ENCODE measurements around the gene PRRG4. TPM values are rescaled to one million over a fixed set of nuclear protein-coding genes. Genes with fewer than 3 reads are reported as not detected.

Gene PRRG4
- total RNA-seq, 1 donor from 2014 or later = 0.33 TPM

DNA sequence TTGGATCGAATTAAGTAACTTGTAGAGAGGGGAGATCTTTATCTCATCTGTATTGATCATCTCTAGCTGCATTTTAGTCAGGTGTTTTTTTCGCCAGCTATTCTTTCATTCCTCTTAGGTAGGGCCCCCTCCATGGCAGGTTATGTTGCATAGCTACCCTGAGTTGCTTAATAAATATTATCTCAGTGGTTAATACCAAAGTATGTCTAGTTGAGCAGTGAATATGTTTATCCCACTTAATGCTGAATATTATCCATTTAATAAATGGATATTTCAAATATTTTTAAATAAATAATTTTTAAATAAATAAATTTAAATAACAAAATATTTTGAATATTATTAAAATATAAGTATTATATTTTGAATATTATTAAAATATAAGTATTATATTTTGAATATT, 9.6 kb downstream of the PRRG4 start:
- no peak for DNase-seq
- Histone ChIP-seq H3K4me1 (no peaks in the 10 kb centered on the region), H3K27ac (replicated peaks) (no peak overlapping the region), H3K27me3 (ENCODE audit: low read depth) (peaks cover 13% of the 10 kb centered on the region), H3K4me3 (no peak overlapping the region), H3K9me3 (replicated peaks) (no peaks in the 10 kb centered on the region), H3K36me3 (no peaks in the 10 kb centered on the region)
- intact Hi-C loops (cut with micrococcal nuclease) = no loop called here
- TF ChIP-seq, protein P1, sequence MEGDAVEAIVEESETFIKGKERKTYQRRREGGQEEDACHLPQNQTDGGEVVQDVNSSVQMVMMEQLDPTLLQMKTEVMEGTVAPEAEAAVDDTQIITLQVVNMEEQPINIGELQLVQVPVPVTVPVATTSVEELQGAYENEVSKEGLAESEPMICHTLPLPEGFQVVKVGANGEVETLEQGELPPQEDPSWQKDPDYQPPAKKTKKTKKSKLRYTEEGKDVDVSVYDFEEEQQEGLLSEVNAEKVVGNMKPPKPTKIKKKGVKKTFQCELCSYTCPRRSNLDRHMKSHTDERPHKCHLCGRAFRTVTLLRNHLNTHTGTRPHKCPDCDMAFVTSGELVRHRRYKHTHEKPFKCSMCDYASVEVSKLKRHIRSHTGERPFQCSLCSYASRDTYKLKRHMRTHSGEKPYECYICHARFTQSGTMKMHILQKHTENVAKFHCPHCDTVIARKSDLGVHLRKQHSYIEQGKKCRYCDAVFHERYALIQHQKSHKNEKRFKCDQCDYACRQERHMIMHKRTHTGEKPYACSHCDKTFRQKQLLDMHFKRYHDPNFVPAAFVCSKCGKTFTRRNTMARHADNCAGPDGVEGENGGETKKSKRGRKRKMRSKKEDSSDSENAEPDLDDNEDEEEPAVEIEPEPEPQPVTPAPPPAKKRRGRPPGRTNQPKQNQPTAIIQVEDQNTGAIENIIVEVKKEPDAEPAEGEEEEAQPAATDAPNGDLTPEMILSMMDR (IDR thresholded peaks at IDR 0.05; ENCODE audit: borderline replicate concordance) = no peak

DNA sequence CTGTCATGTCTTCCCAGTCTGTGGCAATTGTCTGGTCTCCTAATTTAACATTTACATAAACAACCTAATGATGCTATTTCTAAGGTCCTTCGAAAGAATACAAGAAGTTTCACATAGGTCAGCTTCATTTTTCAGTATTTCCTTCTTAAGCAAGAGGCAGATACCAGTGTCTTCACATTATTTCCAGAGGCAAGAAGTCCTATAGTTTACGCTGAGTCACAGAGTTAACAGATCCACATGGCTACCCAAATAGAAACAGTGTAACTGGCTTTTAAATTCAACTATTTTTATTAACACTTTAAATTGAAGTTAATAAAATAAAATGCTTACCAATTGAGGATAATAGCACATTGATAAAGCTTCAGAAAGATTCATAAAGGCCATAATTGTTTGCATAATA, 10.9 kb downstream of the PRRG4 start:
- Histone ChIP-seq H3K27me3 (ENCODE audit: low read depth) (peaks cover 13% of the 10 kb centered on the region), H3K27ac (replicated peaks) (no peak overlapping the region), H3K4me1 (no peaks in the 10 kb centered on the region), H3K36me3 (no peaks in the 10 kb centered on the region), H3K4me3 (no peak overlapping the region), H3K9me3 (replicated peaks) (no peaks in the 10 kb centered on the region)
- TF ChIP-seq, protein P1 (IDR thresholded peaks at IDR 0.05; ENCODE audit: borderline replicate concordance) = no peak
- DNase-seq = no peak
- intact Hi-C loops (cut with micrococcal nuclease) = no loop called here

DNA sequence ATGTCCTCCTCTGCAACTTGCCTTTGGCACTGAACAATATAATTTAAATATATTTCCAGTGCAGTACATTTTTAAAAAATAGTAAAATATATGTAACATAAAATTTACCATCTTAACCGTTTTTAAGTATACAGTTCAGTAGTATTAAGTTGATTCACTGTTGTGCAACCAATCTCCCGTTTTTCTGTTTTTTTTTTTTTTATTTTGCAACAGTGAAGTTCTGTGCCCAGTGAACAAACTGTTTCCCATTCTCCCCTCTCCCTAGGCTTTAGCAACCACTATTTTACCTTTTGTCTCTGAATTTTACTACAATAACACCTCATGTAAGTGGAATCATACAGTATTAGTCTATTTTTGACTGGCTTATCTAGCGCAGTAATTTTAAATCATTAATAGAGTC, 13.8 kb downstream of the PRRG4 start:
- Histone ChIP-seq H3K27ac (replicated peaks) (no peak overlapping the region), H3K4me3 (no peak overlapping the region), H3K27me3 (ENCODE audit: low read depth) (peaks cover 8% of the 10 kb centered on the region), H3K9me3 (replicated peaks) (peaks cover 3% of the 10 kb centered on the region), H3K4me1 (no peaks in the 10 kb centered on the region), H3K36me3 (no peaks in the 10 kb centered on the region)
- intact Hi-C loops (cut with micrococcal nuclease) = no loop called here
- TF ChIP-seq, protein P1 (IDR thresholded peaks at IDR 0.05; ENCODE audit: borderline replicate concordance) = no peak
- no peak for DNase-seq

DNA sequence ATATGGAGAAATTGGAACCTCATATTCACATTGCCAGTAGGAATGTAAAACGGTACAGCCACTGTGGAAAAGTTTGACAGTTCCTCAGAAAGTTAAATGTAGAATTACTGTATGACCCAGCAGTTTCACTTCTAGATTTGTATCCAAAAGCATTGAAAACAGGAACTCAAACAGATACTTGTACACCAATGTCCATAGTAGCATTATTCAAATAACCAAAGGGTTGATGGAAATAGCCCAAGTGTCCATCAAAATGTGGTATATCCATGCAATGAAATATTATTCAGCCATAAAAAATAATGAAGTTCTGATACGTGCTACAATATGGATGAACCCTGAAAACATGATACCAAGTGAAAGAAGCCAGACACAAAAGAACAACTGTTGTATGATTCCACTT, 17.8 kb downstream of the PRRG4 start:
- no peak for DNase-seq
- no peaks in the 10 kb centered on the region for H3K27me3 ChIP-seq (ENCODE audit: low read depth)
- intact Hi-C loops (cut with micrococcal nuclease) = no loop called here
- peaks cover 3% of the 10 kb centered on the region for H3K9me3 ChIP-seq (replicated peaks)
- H3K36me3 ChIP-seq = no peaks in the 10 kb centered on the region
- TF ChIP-seq, protein P1 (IDR thresholded peaks at IDR 0.05; ENCODE audit: borderline replicate concordance) = no peak
- H3K4me3 ChIP-seq = no peak overlapping the region
- H3K4me1 ChIP-seq = no peaks in the 10 kb centered on the region
- H3K27ac ChIP-seq (replicated peaks) = no peak overlapping the region

- no peaks in the 10 kb centered on the region for H3K4me1 ChIP-seq
- H3K9me3 ChIP-seq (replicated peaks) = peaks cover 3% of the 10 kb centered on the region
- intact Hi-C loops (cut with micrococcal nuclease) = no loop called here
- no peaks in the 10 kb centered on the region for H3K36me3 ChIP-seq
- DNase-seq = no peak
- H3K27ac ChIP-seq (replicated peaks) = no peak overlapping the region
- no peak overlapping the region for H3K4me3 ChIP-seq
- TF ChIP-seq, protein P1 (IDR thresholded peaks at IDR 0.05; ENCODE audit: borderline replicate concordance) = no peak
- no peaks in the 10 kb centered on the region for H3K27me3 ChIP-seq (ENCODE audit: low read depth)
These were observed 20.0 kb downstream of the PRRG4 start for GRCh38 chr11:32849761-32850160.

GRCh38 chr11:32851251-32851650, 21.5 kb downstream of the PRRG4 start:
- intact Hi-C loops (cut with micrococcal nuclease) = no loop called here
- TF ChIP-seq, protein P1 (IDR thresholded peaks at IDR 0.05; ENCODE audit: borderline replicate concordance) = no peak
- Histone ChIP-seq H3K4me1 (no peaks in the 10 kb centered on the region), H3K27ac (replicated peaks) (no peak overlapping the region), H3K36me3 (no peaks in the 10 kb centered on the region), H3K4me3 (no peak overlapping the region), H3K9me3 (replicated peaks) (peaks cover 3% of the 10 kb centered on the region), H3K27me3 (ENCODE audit: low read depth) (no peaks in the 10 kb centered on the region)
- no peak for DNase-seq
